SK-N-SH (cell line): ENCODE data around the gene ANKFN1. TPM values are rescaled to one million over a fixed set of nuclear protein-coding genes. Genes with fewer than 3 reads are reported as not detected.

Experiments
- CTCF ChIA-PET: fragments of 300-600, 350-600 bp; formaldehyde crosslinking; extraction: SDS; loops from one replicate; lab custom pipeline; 2021; lab: Yijun Ruan, JAX
- POLR2A ChIA-PET: fragments of 350-600 bp; sonication (Branson Sonifier 250); formaldehyde crosslinking; extraction: SDS; loops from one replicate; lab custom pipeline; 2020; ENCODE audit warnings: antibody characterized with exemption, inconsistent platforms; lab: Yijun Ruan, JAX
- DNase-seq: peaks from one replicate; pipeline ENCODE4 v3.0.0; 2012
- H2AFZ ChIP-seq: fragments of 200-600 bp; sonication (generic); 2 replicates; pipeline ENCODE4 v1.8.1; 2016; ENCODE audit warnings: antibody characterized with exemption, mild to moderate bottlenecking, low read depth
- H3F3A ChIP-seq: fragments of 200-600 bp; sonication (generic); replicated peaks from 2 replicates; pipeline ENCODE3; 2016; ENCODE audit warnings: antibody characterized with exemption, mild to moderate bottlenecking; ENCODE audit not compliant: insufficient read depth
- H3K27ac ChIP-seq, 2 experiments: fragments of 200-500 bp in 1 of 2; fragments of 200-600 bp in 1 of 2; sonication (Bioruptor generic) in 1 of 2; sonication (generic), shearing (Covaris generic) in 1 of 2; 2 replicates each; pipeline versions ENCODE4 v1.5.1 to v1.6.1; 2014 to 2016; ENCODE audit warnings: low read depth in 2 of 2, inconsistent platforms in 1 of 2, low read length in 1 of 2, mild to moderate bottlenecking in 1 of 2, mixed read lengths in 1 of 2
- H3K27me3 ChIP-seq: fragments of 200-600 bp; sonication (generic), shearing (Covaris generic); 2 replicates; pipeline ENCODE4 v1.6.1; 2016; ENCODE audit warnings: mixed run types; ENCODE audit not compliant: insufficient read depth
- H3K36me3 ChIP-seq, 2 experiments: fragments of 200-500 bp in 1 of 2; fragments of 200-600 bp in 1 of 2; sonication (Bioruptor generic) in 1 of 2; sonication (generic) in 1 of 2; replicated peaks in 1 of 2; 2 replicates each; pipeline versions ENCODE3 to v1.5.1; 2014 to 2016; ENCODE audit warnings: low read length in 1 of 2, mild to moderate bottlenecking in 1 of 2; ENCODE audit not compliant: insufficient read depth in 2 of 2, control insufficient read depth in 1 of 2
- H3K4me1 ChIP-seq, 2 experiments: fragments of 200-500 bp in 1 of 2; fragments of 200-600 bp in 1 of 2; sonication (Bioruptor generic) in 1 of 2; sonication (generic), shearing (Covaris generic) in 1 of 2; 2 replicates each; pipeline versions ENCODE4 v1.5.1 to v1.6.1; 2014 to 2016; ENCODE audit warnings: low read depth in 1 of 2, low read length in 1 of 2, mixed run types in 1 of 2; ENCODE audit not compliant: insufficient read depth in 2 of 2, control insufficient read depth in 1 of 2
- H3K4me2 ChIP-seq: fragments of 200-600 bp; sonication (generic), shearing (Covaris generic); 2 replicates; pipeline ENCODE4 v1.6.1; 2017; ENCODE audit warnings: mixed run types
- H3K4me3 ChIP-seq, 2 experiments: fragments of 200-500 bp in 1 of 2; fragments of 200-600 bp in 1 of 2; sonication (Bioruptor generic) in 1 of 2; sonication (generic), shearing (Covaris generic) in 1 of 2; 2 replicates each; pipeline versions ENCODE4 v1.5.1 to v1.8.1; 2014 to 2016; ENCODE audit warnings: low read depth in 2 of 2, inconsistent platforms in 1 of 2, low read length in 1 of 2, mild to moderate bottlenecking in 1 of 2, mixed read lengths in 1 of 2, moderate library complexity in 1 of 2
- H3K79me2 ChIP-seq: fragments of 200-600 bp; sonication (generic); 2 replicates; pipeline ENCODE4 v1.8.1; 2017; ENCODE audit warnings: mild to moderate bottlenecking; ENCODE audit not compliant: insufficient read depth
- H3K9ac ChIP-seq: fragments of 200-600 bp; sonication (generic); 2 replicates; pipeline ENCODE4 v1.6.1; 2017; ENCODE audit warnings: mixed run types
- H3K9me2 ChIP-seq: fragments of 200-600 bp; sonication (generic); 2 replicates; pipeline ENCODE4 v1.6.1; 2017; ENCODE audit warnings: mixed run types
- H3K9me3 ChIP-seq: fragments of 200-600 bp; sonication (generic); 2 replicates; pipeline ENCODE4 v1.6.1; 2017; ENCODE audit warnings: mixed run types, mild to moderate bottlenecking, moderate library complexity
- H4K20me1 ChIP-seq: fragments of 200-600 bp; sonication (generic); 2 replicates; pipeline ENCODE4 v1.6.1; 2017; ENCODE audit warnings: mild to moderate bottlenecking, mixed run types; ENCODE audit not compliant: insufficient read depth
- FOSL2 ChIP-seq: IDR thresholded peaks from 2 replicates; pipeline ENCODE4 v1.4.0; 2012; ENCODE audit warnings: low read depth, mild to moderate bottlenecking, moderate library complexity, borderline replicate concordance
- MEF2A ChIP-seq: IDR thresholded peaks from 2 replicates; pipeline ENCODE4 v1.4.0; 2012; ENCODE audit warnings: low read depth, borderline replicate concordance
- RFX5 ChIP-seq: IDR thresholded peaks from 2 replicates; pipeline ENCODE4 v1.6.1; 2012; ENCODE audit warnings: mild to moderate bottlenecking, improper control_type of control experiment, low read length
- SMC3 ChIP-seq: IDR thresholded peaks from 2 replicates; pipeline ENCODE4 v1.6.1; 2012; ENCODE audit warnings: low read depth, low read length, improper control_type of control experiment
- TCF12 ChIP-seq: IDR thresholded peaks from 2 replicates; pipeline ENCODE4 v1.4.0; 2012
- TEAD4 ChIP-seq: IDR thresholded peaks from 2 replicates; pipeline ENCODE4 v1.4.0; 2012; ENCODE audit warnings: mild to moderate bottlenecking, borderline replicate concordance; ENCODE audit not compliant: insufficient read depth
- YY1 ChIP-seq: IDR thresholded peaks from 2 replicates; pipeline ENCODE4 v1.4.0; 2012; ENCODE audit warnings: low read depth, mild to moderate bottlenecking
- WGBS: methylation state at CpG from one replicate; pipeline ENCODE4 v1.1.6; 2017; ENCODE audit warnings: low lambda C conversion rate; 5-methylcytosine and 5-hydroxymethylcytosine counted together
- polyA plus RNA-seq, 3 experiments: library from polyadenylated mRNA; depleted of rRNA; stranded (reverse); fragments of >200 nt; gene quantifications; 2 replicates each; pipeline ENCODE4 v1.2.3, GENCODE V29; 2012
- TF ChIP-seq, protein P1 (sequence below): IDR thresholded peaks from 2 replicates; pipeline ENCODE4 v1.6.1; 2012; ENCODE audit warnings: mild to moderate bottlenecking, low read depth, low read length, moderate library complexity
- TF ChIP-seq, protein P2 (sequence below): IDR thresholded peaks from 2 replicates; pipeline ENCODE4; 2012

The ANKFN1 gene
- polyA plus RNA-seq, 1 of the 3 experiments (the other 2 are of a cell fraction): 0.07 TPM

DNA sequence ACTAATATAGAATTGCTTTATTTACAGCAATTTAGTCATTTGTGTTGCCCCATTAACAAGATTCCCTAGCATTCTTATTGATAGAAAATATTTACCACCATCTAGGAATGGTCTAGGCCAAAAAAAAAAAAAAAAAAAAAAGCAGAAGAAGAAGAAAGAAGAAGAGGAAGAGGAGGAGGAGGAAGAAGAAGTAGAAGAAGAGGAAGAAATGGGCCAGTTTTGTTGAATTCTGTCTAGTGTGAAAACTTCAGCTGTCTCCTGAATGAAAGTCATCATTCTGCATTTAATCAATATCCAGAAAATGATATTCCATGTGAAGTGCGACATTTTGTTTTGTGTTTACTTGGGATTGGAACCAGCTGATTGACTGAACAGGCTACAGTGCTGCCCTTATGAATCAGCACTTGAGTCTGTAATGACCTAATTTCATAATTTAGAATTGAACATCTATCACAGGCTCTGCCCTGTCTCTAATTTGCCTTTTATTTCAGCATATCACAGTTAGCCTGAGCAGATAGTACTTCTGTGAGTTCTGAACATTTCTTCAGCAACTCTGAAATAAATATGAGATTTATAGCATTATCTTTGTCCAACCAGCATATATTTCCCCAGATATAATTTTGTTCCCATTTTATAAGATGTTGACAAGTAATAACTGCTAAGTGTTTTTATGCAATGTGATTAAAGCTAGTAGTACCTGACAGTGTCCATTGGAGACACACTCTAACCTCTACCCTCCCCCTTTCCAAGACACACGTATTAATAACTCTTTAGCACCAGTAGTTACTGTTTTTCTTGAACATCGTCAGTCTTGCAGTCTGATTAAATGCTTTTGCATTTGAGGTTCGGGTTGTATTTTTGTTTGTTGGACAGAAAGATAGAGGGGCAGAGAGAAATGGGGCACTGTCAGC is 5.9 kb downstream of the ANKFN1 start:
- peaks cover 10% of the 10 kb centered on the region for H3F3A ChIP-seq
- H3K9ac ChIP-seq: no peak overlapping the region
- no peaks in the 10 kb centered on the region for H3K27me3 ChIP-seq
- POLR2A ChIA-PET: no interaction called here
- H4K20me1 ChIP-seq: no peaks in the 10 kb centered on the region
- H3K4me2 ChIP-seq: no peak overlapping the region
- H3K27ac ChIP-seq: no peak overlapping the region; a peak in 1 of 4 replicates
- no peak overlapping the region for H3K4me3 ChIP-seq
- no peak overlapping the region for H2AFZ ChIP-seq
- H3K79me2 ChIP-seq: no peaks in the 10 kb centered on the region
- 12% methylated on average over 4 of the region's 4 CpGs for WGBS
- DNase-seq: no peak
- no peak for TF ChIP-seq RFX5
- TF ChIP-seq, protein P1, sequence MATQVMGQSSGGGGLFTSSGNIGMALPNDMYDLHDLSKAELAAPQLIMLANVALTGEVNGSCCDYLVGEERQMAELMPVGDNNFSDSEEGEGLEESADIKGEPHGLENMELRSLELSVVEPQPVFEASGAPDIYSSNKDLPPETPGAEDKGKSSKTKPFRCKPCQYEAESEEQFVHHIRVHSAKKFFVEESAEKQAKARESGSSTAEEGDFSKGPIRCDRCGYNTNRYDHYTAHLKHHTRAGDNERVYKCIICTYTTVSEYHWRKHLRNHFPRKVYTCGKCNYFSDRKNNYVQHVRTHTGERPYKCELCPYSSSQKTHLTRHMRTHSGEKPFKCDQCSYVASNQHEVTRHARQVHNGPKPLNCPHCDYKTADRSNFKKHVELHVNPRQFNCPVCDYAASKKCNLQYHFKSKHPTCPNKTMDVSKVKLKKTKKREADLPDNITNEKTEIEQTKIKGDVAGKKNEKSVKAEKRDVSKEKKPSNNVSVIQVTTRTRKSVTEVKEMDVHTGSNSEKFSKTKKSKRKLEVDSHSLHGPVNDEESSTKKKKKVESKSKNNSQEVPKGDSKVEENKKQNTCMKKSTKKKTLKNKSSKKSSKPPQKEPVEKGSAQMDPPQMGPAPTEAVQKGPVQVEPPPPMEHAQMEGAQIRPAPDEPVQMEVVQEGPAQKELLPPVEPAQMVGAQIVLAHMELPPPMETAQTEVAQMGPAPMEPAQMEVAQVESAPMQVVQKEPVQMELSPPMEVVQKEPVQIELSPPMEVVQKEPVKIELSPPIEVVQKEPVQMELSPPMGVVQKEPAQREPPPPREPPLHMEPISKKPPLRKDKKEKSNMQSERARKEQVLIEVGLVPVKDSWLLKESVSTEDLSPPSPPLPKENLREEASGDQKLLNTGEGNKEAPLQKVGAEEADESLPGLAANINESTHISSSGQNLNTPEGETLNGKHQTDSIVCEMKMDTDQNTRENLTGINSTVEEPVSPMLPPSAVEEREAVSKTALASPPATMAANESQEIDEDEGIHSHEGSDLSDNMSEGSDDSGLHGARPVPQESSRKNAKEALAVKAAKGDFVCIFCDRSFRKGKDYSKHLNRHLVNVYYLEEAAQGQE: no peak
- no peak for TF ChIP-seq MEF2A
- no peak for TF ChIP-seq TEAD4
- no peak for TF ChIP-seq FOSL2
- TF ChIP-seq, all 33 proteins: peak for 0
- H3K4me1 ChIP-seq: no peaks in the 10 kb centered on the region; a peak in 2 of 4 replicates
- CTCF ChIA-PET: interaction anchor here (0.5 to 1.2 kb wide), 3 partner anchors 42 to 318 kb away, joined by 3 to 4 read pairs (median 3); no protein-coding TSS in a partner anchor
- H3K9me3 ChIP-seq: no peaks in the 10 kb centered on the region
- no peaks in the 10 kb centered on the region for H3K36me3 ChIP-seq
- no peaks in the 10 kb centered on the region for H3K9me2 ChIP-seq

DNA sequence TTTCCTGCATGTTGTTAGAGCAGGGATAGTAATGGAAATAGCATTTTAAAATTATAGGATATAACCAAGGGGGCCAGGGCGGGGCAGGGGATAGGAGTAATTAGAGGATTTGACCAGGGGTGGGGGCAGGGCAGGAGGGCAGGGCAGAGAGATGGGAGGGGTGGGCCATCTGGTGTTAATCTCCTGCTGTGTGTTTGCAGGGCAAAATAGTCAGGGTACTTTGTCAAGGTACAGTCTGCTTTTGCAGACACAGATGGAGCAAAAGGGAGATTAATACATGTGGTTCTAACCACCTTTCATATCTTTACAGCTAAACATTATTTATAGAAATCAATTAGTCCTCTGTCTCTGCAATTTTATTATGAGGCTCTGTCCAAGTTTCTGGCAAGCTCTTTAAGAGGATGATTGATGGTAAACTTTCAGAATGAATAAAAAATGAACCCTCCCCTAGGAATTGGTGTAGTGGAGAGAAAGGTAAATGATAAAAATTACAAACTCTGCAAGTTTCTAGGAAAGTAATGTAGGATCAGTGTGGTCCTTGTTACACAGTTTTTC is 6.6 kb downstream of the ANKFN1 start:
- no peaks in the 10 kb centered on the region for H3K27me3 ChIP-seq
- H2AFZ ChIP-seq: no peak overlapping the region; the same call in 1 of the 2 replicates
- H3K4me3 ChIP-seq: no peak overlapping the region
- H3K36me3 ChIP-seq: no peaks in the 10 kb centered on the region
- H3K9me3 ChIP-seq: no peaks in the 10 kb centered on the region
- WGBS: 14% methylated on average over 1 of the region's 1 CpG
- no peaks in the 10 kb centered on the region; a peak in 2 of 4 replicates for H3K4me1 ChIP-seq
- no peak for DNase-seq
- no peaks in the 10 kb centered on the region for H3K9me2 ChIP-seq
- ChIA-PET POLR2A (no interaction called here), CTCF (interaction anchor here (1.2 kb wide), 1 partner anchor 318 kb away, joined by 3 read pairs; no protein-coding TSS in a partner anchor)
- H3K79me2 ChIP-seq: no peaks in the 10 kb centered on the region
- no peak overlapping the region for H3K9ac ChIP-seq
- no peaks in the 10 kb centered on the region for H4K20me1 ChIP-seq
- no peak overlapping the region for H3K4me2 ChIP-seq
- H3K27ac ChIP-seq: peak overlapping the region in 1 of 2 experiments; percentile 26; a peak in 2 of 4 replicates
- peaks cover 10% of the 10 kb centered on the region for H3F3A ChIP-seq
- no peak for TF ChIP-seq YY1
- TF ChIP-seq TCF12: peak; percentile 19
- TF ChIP-seq, protein P2, sequence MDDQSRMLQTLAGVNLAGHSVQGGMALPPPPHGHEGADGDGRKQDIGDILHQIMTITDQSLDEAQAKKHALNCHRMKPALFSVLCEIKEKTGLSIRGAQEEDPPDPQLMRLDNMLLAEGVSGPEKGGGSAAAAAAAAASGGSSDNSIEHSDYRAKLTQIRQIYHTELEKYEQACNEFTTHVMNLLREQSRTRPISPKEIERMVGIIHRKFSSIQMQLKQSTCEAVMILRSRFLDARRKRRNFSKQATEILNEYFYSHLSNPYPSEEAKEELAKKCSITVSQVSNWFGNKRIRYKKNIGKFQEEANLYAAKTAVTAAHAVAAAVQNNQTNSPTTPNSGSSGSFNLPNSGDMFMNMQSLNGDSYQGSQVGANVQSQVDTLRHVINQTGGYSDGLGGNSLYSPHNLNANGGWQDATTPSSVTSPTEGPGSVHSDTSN: peak; percentile 65; the same call in 1 of the 2 replicates
- TF ChIP-seq SMC3: no peak
- TF ChIP-seq, all 33 proteins: peak for 2
